Spleen (tissue), 11 donors: ENCODE measurements around the gene SDSL. TPM values are rescaled to one million over a fixed set of nuclear protein-coding genes. Genes with fewer than 3 reads are reported as not detected.

ENCODE experiments used
- DNase-seq: peaks from one replicate; pipeline ENCODE4 v3.0.0-alpha.2; 2020
- H3K27ac ChIP-seq, 8 donors: fragments of 200-600 bp; sonication (generic) in 7 of 8; 1 replicate in 4 of 8; 2 replicates in 4 of 8; pipeline versions ENCODE4 v1.5.0 to v1.8.0; 2016 to 2021; ENCODE audit warnings: inconsistent platforms in 4 of 8, mild to moderate bottlenecking in 4 of 8, moderate library complexity in 1 of 8
- H3K27me3 ChIP-seq, 7 donors: fragments of 200-600 bp; sonication (generic) in 6 of 7; replicated peaks in 1 of 7; 1 replicate in 4 of 7; 2 replicates in 3 of 7; pipeline versions ENCODE4 v1.5.0 to v1.8.0; 2016 to 2021; ENCODE audit warnings: inconsistent platforms in 3 of 7, mild to moderate bottlenecking in 1 of 7
- H3K36me3 ChIP-seq, 6 donors: fragments of 200-600 bp; sonication (generic) in 5 of 6; 1 replicate in 4 of 6; 2 replicates in 2 of 6; pipeline versions ENCODE4 v1.5.0 to v1.8.0; 2016 to 2021; ENCODE audit warnings: inconsistent platforms in 2 of 6
- H3K4me1 ChIP-seq, 6 donors: fragments of 200-600 bp; sonication (generic) in 5 of 6; 1 replicate in 3 of 6; 2 replicates in 3 of 6; pipeline versions ENCODE4 v1.5.0 to v1.8.0; 2016 to 2021; ENCODE audit warnings: inconsistent platforms in 3 of 6
- H3K4me3 ChIP-seq, 8 donors: fragments of 200-600 bp; sonication (generic) in 7 of 8; 1 replicate in 4 of 8; 2 replicates in 4 of 8; pipeline versions ENCODE4 v1.5.0 to v1.8.0; 2016 to 2021; ENCODE audit warnings: inconsistent platforms in 4 of 8, mild to moderate bottlenecking in 4 of 8, moderate library complexity in 2 of 8
- H3K9me3 ChIP-seq, 8 donors: fragments of 200-600 bp; sonication (generic) in 7 of 8; 1 replicate in 4 of 8; 2 replicates in 4 of 8; pipeline versions ENCODE4 v1.5.0 to v1.8.0; 2016 to 2021; ENCODE audit warnings: inconsistent platforms in 4 of 8
- POLR2A ChIP-seq, 3 donors: fragments of 450-650 bp; IDR thresholded peaks; one replicate each; pipeline ENCODE4 v1.5.1; 2017; ENCODE audit warnings: antibody characterized with exemption in 3 of 3, mild to moderate bottlenecking in 1 of 3
- POLR2AphosphoS5 ChIP-seq, 3 donors: sonication (generic); formaldehyde crosslinking; IDR thresholded peaks; one replicate each; pipeline ENCODE4 v1.5.1; 2017; ENCODE audit warnings: antibody characterized with exemption in 3 of 3
- WGBS, 5 donors: extraction: QIAGEN DNeasy Blood & Tissue Kit in 3 of 5; methylation state at CpG; one replicate each; pipeline versions ENCODE4 v1.1.5 to v1.1.7; 2013 to 2018; 5-methylcytosine and 5-hydroxymethylcytosine counted together
- intact Hi-C: fragments of 100-400 bp; cut with DNase I; formaldehyde crosslinking; loops from one replicate; pipeline ENCODE4 v1.15.0; 2023; ENCODE audit warnings: low total_unique reads
- polyA plus RNA-seq, 3 donors: library from polyadenylated mRNA; stranded (reverse); fragments of 200-250 nt; gene quantifications; one replicate each; pipeline ENCODE4 v1.2.1, GENCODE V29; 2013
- total RNA-seq, 7 donors: library from RNA; depleted of rRNA in 3 of 7; stranded (reverse); fragments of >200 nt in 3 of 7; fragmentation: NEBNext Ultra II Directional in 4 of 7; extraction: Animal tissue kit (Norgen Biotek cat#: 25700) in 4 of 7; gene quantifications; one replicate each; pipeline versions ENCODE4 v1.1.0 to v1.2.1, GENCODE V29; 2016 to 2021
- TF ChIP-seq, protein P1 (sequence below), 11 experiments: fragments of 200-600 bp in 7 of 11; fragments of 450-650 bp in 4 of 11; sonication (generic) in 4 of 11; IDR thresholded peaks in 8 of 11; conservative IDR thresholded peaks in 3 of 11; 1 replicate in 7 of 11; 2 replicates in 4 of 11; pipeline versions ENCODE4 v1.4.0 to v1.8.0; 2016 to 2021; ENCODE audit warnings: antibody characterized with exemption in 11 of 11, inconsistent platforms in 4 of 11, mild to moderate bottlenecking in 1 of 11
- donor health status: healthy with polysubstance abuse.
- donor health status: DM: no; HTN: no; CAD: no; lungs with moderate emphysema.
- donor health status: DM: no; HTN: no; CAD: no.
- donor health status: Bipolar disorder and iron deficiency.
- donor health status: healthy.
- donor health status: DM: no; HTN: no; CAD: no.
- donor health status: DM: yes; HTN: yes; CAD: no.

The SDSL gene
- total and polyA plus RNA-seq, 10 donors: 2.0 to 12.1 (median 5.2) TPM

DNA sequence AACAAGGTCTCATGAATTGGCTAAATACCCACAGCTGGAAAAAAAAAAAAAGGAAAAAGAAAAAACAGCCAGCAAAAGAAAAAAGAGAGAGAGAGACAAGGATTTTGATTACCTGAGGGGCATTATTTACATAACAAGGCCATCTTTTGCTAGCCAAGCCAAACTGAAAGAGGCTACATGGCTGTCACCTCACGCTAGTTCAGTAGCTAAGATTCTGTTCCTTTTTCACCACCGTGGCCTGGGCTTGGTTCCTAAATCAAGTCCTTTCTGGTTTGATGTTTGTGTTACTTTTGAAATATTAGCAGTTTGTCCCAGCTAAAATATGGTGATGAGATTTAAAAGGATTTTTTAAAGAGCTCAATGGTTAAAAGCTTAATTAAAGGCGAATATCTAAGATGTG, 16.5 kb upstream of the SDSL start:
- Histone ChIP-seq H3K4me3 (no peak overlapping the region), H3K4me1 (peaks cover 0 to 14% (median 0%) of the 10 kb centered on the region in 6 donors), H3K27me3 (peaks cover 0 to 43% (median 0%) of the 10 kb centered on the region in 7 donors), H3K27ac (no peak overlapping the region), H3K9me3 (no peaks in the 10 kb centered on the region), H3K36me3 (no peaks in the 10 kb centered on the region)
- intact Hi-C loops: no loop called here
- DNase-seq: no peak
- 56 to 73% (median 69%) methylated on average over 3 of the region's 3 CpGs for WGBS, 5 donors
- TF ChIP-seq POLR2AphosphoS5 (IDR thresholded peaks at IDR 0.05) (no peak), POLR2A (IDR thresholded peaks at IDR 0.05) (no peak)
- TF ChIP-seq, protein P1, sequence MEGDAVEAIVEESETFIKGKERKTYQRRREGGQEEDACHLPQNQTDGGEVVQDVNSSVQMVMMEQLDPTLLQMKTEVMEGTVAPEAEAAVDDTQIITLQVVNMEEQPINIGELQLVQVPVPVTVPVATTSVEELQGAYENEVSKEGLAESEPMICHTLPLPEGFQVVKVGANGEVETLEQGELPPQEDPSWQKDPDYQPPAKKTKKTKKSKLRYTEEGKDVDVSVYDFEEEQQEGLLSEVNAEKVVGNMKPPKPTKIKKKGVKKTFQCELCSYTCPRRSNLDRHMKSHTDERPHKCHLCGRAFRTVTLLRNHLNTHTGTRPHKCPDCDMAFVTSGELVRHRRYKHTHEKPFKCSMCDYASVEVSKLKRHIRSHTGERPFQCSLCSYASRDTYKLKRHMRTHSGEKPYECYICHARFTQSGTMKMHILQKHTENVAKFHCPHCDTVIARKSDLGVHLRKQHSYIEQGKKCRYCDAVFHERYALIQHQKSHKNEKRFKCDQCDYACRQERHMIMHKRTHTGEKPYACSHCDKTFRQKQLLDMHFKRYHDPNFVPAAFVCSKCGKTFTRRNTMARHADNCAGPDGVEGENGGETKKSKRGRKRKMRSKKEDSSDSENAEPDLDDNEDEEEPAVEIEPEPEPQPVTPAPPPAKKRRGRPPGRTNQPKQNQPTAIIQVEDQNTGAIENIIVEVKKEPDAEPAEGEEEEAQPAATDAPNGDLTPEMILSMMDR (IDR thresholded peaks at IDR 0.05 in 8 of 11, conservative IDR thresholded peaks at IDR 0.05 in 3 of 11): no peak

DNA sequence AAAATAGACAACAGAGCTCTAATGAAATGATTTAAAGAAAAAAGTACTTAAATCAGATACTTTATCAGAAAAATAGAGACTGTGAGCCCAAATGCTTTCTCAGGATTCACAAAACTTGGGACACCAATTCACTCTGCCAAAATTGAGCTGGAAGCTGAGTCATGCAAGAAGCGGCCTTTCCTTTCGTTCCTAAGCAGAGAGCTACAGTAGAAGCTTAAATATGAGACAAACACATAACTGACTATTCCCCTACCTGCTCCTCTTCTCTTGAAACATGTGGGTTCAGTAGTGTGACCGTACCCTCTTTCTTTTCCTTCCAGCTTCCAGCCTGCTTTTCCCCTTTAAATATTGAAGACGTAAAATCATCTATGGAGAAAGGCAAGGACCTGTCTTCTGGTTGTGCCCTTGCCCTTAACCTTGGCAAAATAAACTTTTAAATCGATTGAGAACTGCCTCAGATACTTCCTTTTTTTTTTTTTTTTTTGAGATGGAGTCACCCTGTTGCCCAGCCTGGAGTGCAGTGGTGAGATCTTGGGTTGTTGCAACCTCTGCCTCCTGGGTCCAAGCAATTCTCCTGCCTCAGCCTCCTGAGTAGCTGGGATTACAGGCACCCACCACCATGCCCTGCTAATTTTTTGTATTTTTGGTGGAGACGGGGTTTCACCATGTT, 14.1 kb upstream of the SDSL start:
- intact Hi-C loops: no loop called here

DNA sequence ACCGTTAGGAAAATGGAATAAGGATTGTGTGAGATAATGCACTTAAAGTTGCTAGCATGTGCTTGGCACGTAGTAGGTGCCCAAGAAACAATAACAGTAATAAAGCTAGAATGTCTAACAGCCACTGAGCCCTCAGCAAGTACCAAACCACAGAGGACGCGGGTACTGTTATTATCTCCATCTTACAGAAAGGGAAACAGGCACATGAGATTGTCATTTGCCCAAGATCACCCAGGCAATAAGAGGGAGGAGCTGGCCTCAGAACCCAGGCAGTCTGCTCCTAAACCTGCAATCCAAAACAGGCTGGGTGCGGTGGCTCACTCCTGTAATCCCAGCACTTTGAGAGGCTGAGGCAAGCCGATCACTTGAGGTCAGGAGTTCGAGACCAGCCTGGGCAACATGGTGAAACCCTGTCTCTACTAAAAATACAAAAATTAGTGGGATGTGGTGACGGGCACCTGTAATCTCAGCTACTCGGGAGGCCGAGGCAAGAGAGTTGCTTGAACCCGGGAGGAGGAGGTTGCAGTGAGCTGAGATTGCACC, 13.4 kb upstream of the SDSL start:
- TF ChIP-seq POLR2A (IDR thresholded peaks at IDR 0.05): no peak
- TF ChIP-seq, protein P1 (IDR thresholded peaks at IDR 0.05 in 8 of 11, conservative IDR thresholded peaks at IDR 0.05 in 3 of 11): no peak
- TF ChIP-seq POLR2AphosphoS5 (IDR thresholded peaks at IDR 0.05): no peak
- Histone ChIP-seq H3K4me3 (no peak overlapping the region), H3K9me3 (no peaks in the 10 kb centered on the region), H3K4me1 (peaks cover 0 to 7% (median 0%) of the 10 kb centered on the region in 6 donors), H3K27me3 (peaks cover 0 to 27% (median 0%) of the 10 kb centered on the region in 7 donors), H3K36me3 (no peaks in the 10 kb centered on the region), H3K27ac (no peak overlapping the region)
- no peak for DNase-seq
- 83 to 96% (median 89%) methylated on average over 11 of the region's 11 CpGs for WGBS, 5 donors
- intact Hi-C loops: no loop called here

More for the DNA sequence above, 14.1 kb upstream of the SDSL start:
- WGBS, 5 donors: 49 to 68% (median 59%) methylated on average over 6 of the region's 6 CpGs
- no peak overlapping the region for H3K4me3 ChIP-seq
- no peaks in the 10 kb centered on the region for H3K36me3 ChIP-seq
- TF ChIP-seq, protein P1 (IDR thresholded peaks at IDR 0.05 in 8 of 11, conservative IDR thresholded peaks at IDR 0.05 in 3 of 11): no peak
- TF ChIP-seq POLR2A (IDR thresholded peaks at IDR 0.05) (no peak), POLR2AphosphoS5 (IDR thresholded peaks at IDR 0.05) (no peak)
- peaks cover 0 to 34% (median 0%) of the 10 kb centered on the region in 7 donors for H3K27me3 ChIP-seq
- no peaks in the 10 kb centered on the region for H3K9me3 ChIP-seq
- H3K27ac ChIP-seq: no peak overlapping the region
- H3K4me1 ChIP-seq: peaks cover 0 to 14% (median 0%) of the 10 kb centered on the region in 6 donors
- no peak for DNase-seq

DNA sequence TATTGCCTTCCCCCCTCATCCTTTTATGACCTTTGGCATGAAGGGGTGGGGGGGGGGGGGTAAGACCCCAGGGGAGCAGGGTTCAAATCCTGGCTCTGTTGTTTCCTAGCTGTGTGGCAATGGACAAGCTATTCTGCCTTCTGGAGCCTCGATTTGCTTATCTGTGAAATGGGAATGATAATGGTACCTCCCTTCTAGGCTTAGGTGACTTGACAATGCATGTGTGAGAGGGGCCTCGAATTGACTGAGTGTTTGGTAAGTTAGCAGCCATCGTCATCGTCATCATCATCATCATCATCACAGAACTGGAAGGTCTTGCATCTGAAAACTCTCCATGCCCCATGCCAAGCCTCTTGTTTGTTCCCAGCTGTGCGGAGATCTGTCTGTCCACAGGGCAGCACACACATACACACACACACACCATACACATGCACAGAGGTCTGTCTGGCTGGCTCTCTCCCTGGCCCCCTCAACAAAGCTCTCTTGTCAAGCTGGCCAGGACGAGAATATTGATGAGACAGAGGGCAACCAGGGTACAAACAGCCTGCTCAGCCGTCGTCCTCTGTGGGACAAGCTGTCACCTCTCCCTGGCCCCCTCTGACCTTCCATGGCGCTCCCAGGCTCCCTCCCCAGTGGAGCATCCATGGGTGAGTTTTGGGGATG, 12.6 kb upstream of the SDSL start:
- 62 to 87% (median 73%) methylated on average over 6 to 9 of the region's 9 CpGs for WGBS, 5 donors

More for the DNA sequence above, 12.6 kb upstream of the SDSL start:
- Histone ChIP-seq H3K4me3 (no peak overlapping the region), H3K27ac (no peak overlapping the region), H3K27me3 (peaks cover 0 to 25% (median 0%) of the 10 kb centered on the region in 7 donors), H3K36me3 (no peaks in the 10 kb centered on the region), H3K4me1 (no peaks in the 10 kb centered on the region), H3K9me3 (no peaks in the 10 kb centered on the region)
- TF ChIP-seq POLR2AphosphoS5 (IDR thresholded peaks at IDR 0.05): no peak
- TF ChIP-seq, protein P1 (IDR thresholded peaks at IDR 0.05 in 8 of 11, conservative IDR thresholded peaks at IDR 0.05 in 3 of 11): no peak
- TF ChIP-seq POLR2A (IDR thresholded peaks at IDR 0.05): no peak
- DNase-seq: no peak
- intact Hi-C loops: no loop called here
